K562 treated with DMSO at 1 percent for 24 hours (cell line): ENCODE measurements around the gene VAMP4. TPM values are rescaled to one million over a fixed set of nuclear protein-coding genes. Genes with fewer than 3 reads are reported as not detected.

ENCODE experiments used
- total RNA-seq: library from RNA; unstranded; fragments of 300-600 nt; gene quantifications from 2 replicates; pipeline ENCODE4 v1.2.3, GENCODE V29; 2022; ENCODE audit warnings: low read depth; ENCODE audit not compliant: insufficient read depth

The VAMP4 gene, protein sequence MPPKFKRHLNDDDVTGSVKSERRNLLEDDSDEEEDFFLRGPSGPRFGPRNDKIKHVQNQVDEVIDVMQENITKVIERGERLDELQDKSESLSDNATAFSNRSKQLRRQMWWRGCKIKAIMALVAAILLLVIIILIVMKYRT
- 5.6 and 8.1 TPM in 2 replicates for total RNA-seq

DNA sequence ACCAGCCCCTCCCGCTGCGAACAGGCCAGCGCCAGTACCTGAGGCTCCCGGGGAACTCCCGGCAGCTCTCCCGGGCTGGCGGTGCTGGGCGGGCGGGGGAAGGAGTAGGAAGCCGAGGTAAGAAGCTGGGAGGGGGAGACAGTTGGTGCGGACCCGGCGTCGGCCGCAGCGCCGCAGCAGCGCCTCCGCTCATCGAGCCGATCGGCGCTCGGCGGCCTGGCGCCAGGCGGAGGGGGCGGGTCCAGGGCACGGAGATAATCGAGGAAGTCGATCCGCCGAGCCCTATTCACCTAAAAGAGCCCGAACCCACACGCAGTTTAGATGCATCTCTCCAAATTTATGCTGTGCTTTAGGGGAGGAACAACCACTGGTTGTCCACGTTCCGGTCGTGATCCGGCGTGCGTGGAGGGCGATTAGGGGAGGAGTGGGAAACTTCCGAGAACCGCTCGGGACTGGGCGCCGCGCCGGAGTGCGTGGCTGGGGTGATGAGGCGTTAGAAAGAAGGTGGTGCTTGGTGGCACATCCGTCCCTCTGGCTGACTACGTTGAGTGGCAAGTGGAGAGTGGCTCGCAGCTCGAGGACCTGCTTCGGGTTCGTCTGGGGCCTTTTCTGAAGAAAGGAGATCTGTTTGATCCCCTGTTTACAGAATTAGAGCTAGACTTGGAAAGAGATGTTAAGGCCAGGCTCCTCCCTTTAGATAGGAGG lies at the start of gene VAMP4:
VAMP4 (minus strand) TSS at position 194 of the 705 bp plus-strand sequence. CDS start 3,651 bp downstream, outside the sequence.

DNA sequence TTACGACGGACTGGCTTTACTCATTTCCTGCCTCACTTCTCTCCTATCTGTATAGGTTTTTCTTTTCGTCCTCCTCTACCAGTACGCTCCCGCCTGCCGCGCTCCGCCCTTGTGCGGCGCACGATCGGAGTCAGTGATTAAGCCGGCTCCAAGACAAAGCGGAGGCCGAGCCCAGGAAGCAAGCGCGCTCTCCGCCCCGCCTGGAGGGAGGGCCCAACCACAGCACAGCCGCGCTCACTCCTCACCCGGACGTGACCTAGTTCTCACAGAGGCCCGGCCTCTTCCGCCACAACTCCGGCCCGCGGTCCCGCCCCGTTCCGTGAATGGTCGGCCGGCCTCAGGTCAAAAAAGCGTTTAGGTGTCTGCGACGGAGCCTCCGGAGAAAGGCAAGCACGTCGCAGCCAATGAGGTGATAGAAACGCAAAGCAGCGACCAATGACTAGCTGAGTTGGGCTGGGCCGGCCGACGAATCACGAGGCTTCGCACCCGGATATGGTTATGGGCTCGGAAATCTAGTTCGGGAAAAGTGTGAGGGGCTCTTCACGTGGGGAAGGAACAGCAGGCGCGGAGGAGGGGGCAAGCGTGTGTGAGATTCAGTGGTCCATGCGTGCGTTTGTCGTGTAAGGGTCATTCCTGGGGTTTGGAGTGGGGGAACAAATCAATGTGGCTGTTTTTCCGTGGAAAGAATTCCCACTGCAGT lies 39.5 kb upstream of the VAMP4 start, which contains the start of gene METTL13:
METTL13 (plus strand) TSS at position 485 of the 700 bp plus-strand sequence. CDS start 308 bp downstream, outside the sequence.

DNA sequence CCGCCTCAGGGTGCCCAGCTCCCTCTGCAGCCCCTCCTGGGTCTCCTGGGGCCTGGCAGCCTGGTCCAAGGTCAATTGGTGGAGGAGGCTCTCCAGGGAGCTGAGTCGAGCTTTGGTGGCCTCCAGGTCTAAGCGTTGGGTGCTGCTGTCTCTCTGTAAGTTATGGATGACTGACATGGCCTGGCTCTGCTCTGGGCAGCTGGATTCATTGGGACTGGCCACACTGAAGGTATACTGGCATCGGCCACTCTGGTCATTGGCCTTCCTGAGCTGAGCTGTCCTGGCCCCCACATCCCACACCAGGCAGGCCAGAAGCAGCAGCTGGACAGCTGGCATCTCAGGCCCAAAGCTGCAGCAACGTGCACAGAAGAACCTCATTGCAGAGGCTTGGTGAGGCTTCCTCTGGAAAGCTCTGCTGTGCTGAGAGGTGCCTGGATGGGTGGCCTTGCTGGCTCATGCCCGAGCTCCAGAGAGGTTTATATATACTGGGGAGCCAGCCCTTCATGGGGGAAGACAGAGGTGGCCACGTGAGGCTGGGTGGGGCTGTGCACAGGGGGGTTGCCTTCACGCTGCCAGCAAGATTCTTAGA lies 89.5 kb downstream of the VAMP4 start, which contains the start of gene MYOC:
MYOC (minus strand) TSS at position 455 of the 589 bp plus-strand sequence; CDS start at position 378, 77 bp downstream.

Other genes with a start within 250 kb of the VAMP4 start
- gene MYOCOS, start 119.8 kb downstream of the VAMP4 start, total RNA-seq: not detected in 2 replicates
- gene MYOC, start 89.4 kb downstream of the VAMP4 start, total RNA-seq: 0.29 TPM in 1 of 2 replicates, not detected in the other
- 37.5 and 39.2 TPM in 2 replicates for gene METTL13, start 39.6 kb upstream of the VAMP4 start, total RNA-seq
- 1.6 TPM in 1 of 2 replicates, not detected in the other for gene DNM3, start 99.4 kb upstream of the VAMP4 start, total RNA-seq